GM12878 (cell line): ENCODE results near the gene CYB5R2.

Experiments used
- BCL11A ChIP-seq: IDR thresholded peaks from 2 replicates; pipeline ENCODE4 v1.6.1; 2011; ENCODE audit warnings: low read depth, low read length
- CEBPB ChIP-seq, 2 experiments: fragments of 150-350 bp in 1 of 2; IDR thresholded peaks; 2 replicates each; pipeline ENCODE4 v1.6.1; 2012 to 2014; ENCODE audit warnings: low read depth in 2 of 2, low read length in 2 of 2, borderline replicate concordance in 1 of 2, inconsistent platforms in 1 of 2
- CHD2 ChIP-seq: IDR thresholded peaks from 2 replicates; pipeline ENCODE4 v1.6.1; 2011; ENCODE audit warnings: low read depth, low read length, improper control_type of control experiment, borderline replicate concordance
- FOS ChIP-seq: IDR thresholded peaks from 3 replicates; pipeline ENCODE4 v1.6.1; 2011; ENCODE audit warnings: borderline replicate concordance; ENCODE audit not compliant: insufficient read length; ENCODE audit errors: extremely low read depth
- RCOR1 ChIP-seq: conservative IDR thresholded peaks from 2 replicates; pipeline ENCODE4 v1.6.1; 2012; ENCODE audit warnings: low read depth, low read length, improper control_type of control experiment
- TAF1 ChIP-seq: IDR thresholded peaks from 2 replicates; pipeline ENCODE4 v1.6.1; 2011; ENCODE audit warnings: mild to moderate bottlenecking, low read depth, low read length, borderline replicate concordance
- TCF7 ChIP-seq: IDR thresholded peaks from 2 replicates; pipeline ENCODE4 v1.6.1; 2014; ENCODE audit warnings: antibody characterized with exemption, borderline replicate concordance
- YBX1 ChIP-seq: fragments of 450-650 bp; IDR thresholded peaks from 2 replicates; pipeline ENCODE4 v1.6.1; 2016; ENCODE audit warnings: antibody characterized with exemption
- ZBTB40 ChIP-seq: fragments of 450-650 bp; IDR thresholded peaks from 2 replicates; pipeline ENCODE4 v1.6.1; 2016; ENCODE audit warnings: mild to moderate bottlenecking, moderate library complexity, borderline replicate concordance
- ZNF274 ChIP-seq: IDR thresholded peaks from one replicate; pipeline ENCODE4 v1.8.0; 2011; ENCODE audit not compliant: insufficient read length, insufficient read depth
- ZZZ3 ChIP-seq: IDR thresholded peaks from 2 replicates; pipeline ENCODE4 v1.6.1; 2011; ENCODE audit warnings: low read depth; ENCODE audit not compliant: control insufficient read depth, insufficient read length
- TF ChIP-seq, protein P1 (sequence below): IDR thresholded peaks from 2 replicates; pipeline ENCODE4 v1.6.1; 2011; ENCODE audit warnings: low read depth, low read length, improper control_type of control experiment, borderline replicate concordance
- TF ChIP-seq, protein P2 (sequence below): IDR thresholded peaks from 2 replicates; pipeline ENCODE4 v1.6.1; 2011; ENCODE audit warnings: borderline replicate concordance, low read depth, mild to moderate bottlenecking, moderate library complexity, mixed read lengths, low read length; ENCODE audit not compliant: insufficient read depth; ENCODE audit errors: extremely low read length
- TF ChIP-seq, protein P3 (sequence below), 3 experiments: IDR thresholded peaks in 2 of 3; conservative IDR thresholded peaks in 1 of 3; 2 replicates each; pipeline ENCODE4 v1.5.1; 2011; ENCODE audit warnings: low read depth in 3 of 3, low read length in 3 of 3, mild to moderate bottlenecking in 3 of 3, control low read depth in 2 of 3, moderate library complexity in 2 of 3, inconsistent platforms in 1 of 3, mixed read lengths in 1 of 3; ENCODE audit not compliant: control insufficient read depth in 2 of 3, insufficient read depth in 1 of 3; ENCODE audit errors: extremely low read depth in 1 of 3

- no peak for TF ChIP-seq FOS
- TF ChIP-seq, protein P1, sequence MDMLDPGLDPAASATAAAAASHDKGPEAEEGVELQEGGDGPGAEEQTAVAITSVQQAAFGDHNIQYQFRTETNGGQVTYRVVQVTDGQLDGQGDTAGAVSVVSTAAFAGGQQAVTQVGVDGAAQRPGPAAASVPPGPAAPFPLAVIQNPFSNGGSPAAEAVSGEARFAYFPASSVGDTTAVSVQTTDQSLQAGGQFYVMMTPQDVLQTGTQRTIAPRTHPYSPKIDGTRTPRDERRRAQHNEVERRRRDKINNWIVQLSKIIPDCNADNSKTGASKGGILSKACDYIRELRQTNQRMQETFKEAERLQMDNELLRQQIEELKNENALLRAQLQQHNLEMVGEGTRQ: no peak
- no peak for TF ChIP-seq CHD2
- no peak for TF ChIP-seq BCL11A
- TF ChIP-seq ZBTB40: no peak
- TF ChIP-seq TAF1: no peak
- TF ChIP-seq ZNF274: no peak
- TF ChIP-seq ZZZ3: no peak
- TF ChIP-seq, protein P2, sequence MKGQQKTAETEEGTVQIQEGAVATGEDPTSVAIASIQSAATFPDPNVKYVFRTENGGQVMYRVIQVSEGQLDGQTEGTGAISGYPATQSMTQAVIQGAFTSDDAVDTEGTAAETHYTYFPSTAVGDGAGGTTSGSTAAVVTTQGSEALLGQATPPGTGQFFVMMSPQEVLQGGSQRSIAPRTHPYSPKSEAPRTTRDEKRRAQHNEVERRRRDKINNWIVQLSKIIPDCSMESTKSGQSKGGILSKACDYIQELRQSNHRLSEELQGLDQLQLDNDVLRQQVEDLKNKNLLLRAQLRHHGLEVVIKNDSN: no peak
- TF ChIP-seq, protein P3, sequence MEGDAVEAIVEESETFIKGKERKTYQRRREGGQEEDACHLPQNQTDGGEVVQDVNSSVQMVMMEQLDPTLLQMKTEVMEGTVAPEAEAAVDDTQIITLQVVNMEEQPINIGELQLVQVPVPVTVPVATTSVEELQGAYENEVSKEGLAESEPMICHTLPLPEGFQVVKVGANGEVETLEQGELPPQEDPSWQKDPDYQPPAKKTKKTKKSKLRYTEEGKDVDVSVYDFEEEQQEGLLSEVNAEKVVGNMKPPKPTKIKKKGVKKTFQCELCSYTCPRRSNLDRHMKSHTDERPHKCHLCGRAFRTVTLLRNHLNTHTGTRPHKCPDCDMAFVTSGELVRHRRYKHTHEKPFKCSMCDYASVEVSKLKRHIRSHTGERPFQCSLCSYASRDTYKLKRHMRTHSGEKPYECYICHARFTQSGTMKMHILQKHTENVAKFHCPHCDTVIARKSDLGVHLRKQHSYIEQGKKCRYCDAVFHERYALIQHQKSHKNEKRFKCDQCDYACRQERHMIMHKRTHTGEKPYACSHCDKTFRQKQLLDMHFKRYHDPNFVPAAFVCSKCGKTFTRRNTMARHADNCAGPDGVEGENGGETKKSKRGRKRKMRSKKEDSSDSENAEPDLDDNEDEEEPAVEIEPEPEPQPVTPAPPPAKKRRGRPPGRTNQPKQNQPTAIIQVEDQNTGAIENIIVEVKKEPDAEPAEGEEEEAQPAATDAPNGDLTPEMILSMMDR (IDR thresholded peaks at IDR 0.05 in 2 of 3, conservative IDR thresholded peaks at IDR 0.05 in 1 of 3; ENCODE audit: control insufficient read depth in 2 of 3, extremely low read depth in 1 of 3, insufficient read depth in 1 of 3, low read depth in 3 of 3, low read length in 3 of 3): no peak
- TF ChIP-seq CEBPB (IDR thresholded peaks at IDR 0.05; ENCODE audit: borderline replicate concordance in 1 of 2, low read depth in 2 of 2, low read length in 2 of 2): no peak
- no peak for TF ChIP-seq RCOR1
- no peak for TF ChIP-seq YBX1
- TF ChIP-seq TCF7: no peak
Measured at GRCh38 chr11:7651700-7652099, 21.6 kb downstream of the CYB5R2 start.
